Mammary epithelial cell (primary cell): Measurements from ENCODE around the gene MUC6.

ENCODE experiments used
- EZH2 ChIP-seq: IDR thresholded peaks from 2 replicates; pipeline ENCODE4 v1.6.1; 2012; ENCODE audit warnings: low read length, inconsistent platforms, borderline replicate concordance
- TF ChIP-seq, protein P1 (sequence below), 2 donors: IDR thresholded peaks in 1 of 2; conservative IDR thresholded peaks in 1 of 2; 2 replicates each; pipeline ENCODE4 v1.5.1; 2011 to 2012; ENCODE audit warnings: inconsistent platforms in 2 of 2, low read length in 2 of 2, mild to moderate bottlenecking in 2 of 2, control low read depth in 1 of 2, low read depth in 1 of 2; ENCODE audit not compliant: insufficient read depth in 1 of 2; ENCODE audit errors: extremely low read depth in 1 of 2

DNA sequence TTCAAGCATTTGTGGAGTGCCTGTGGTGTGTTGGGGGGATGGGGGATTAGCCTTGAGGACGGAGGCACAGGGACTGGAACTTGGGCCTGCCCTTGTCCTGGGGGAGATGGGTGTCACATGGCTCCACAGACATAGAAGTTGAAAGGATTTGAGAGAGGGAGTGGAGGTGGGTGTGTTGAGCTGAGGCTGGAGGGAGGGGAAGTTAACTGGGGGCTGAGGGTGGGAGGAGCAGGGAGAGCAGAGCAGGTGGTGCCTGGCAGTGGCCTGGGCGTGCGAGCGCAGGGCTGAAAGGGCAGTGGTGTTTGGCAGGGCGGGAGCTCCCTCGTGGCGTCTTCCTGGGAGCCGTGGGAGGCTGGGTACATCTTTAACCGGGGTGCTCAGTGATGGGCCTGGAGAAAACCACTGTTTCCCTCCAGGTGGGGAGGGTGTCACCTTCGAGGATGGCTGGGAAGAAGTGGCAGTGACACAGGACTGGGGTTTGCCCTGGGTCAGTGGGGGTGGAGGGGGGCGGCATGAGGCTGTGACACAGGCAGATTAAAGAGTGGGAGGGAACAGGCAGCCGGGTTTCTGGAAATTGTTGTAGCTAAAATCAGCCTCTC is 65.3 kb downstream of the MUC6 start:
- TF ChIP-seq, protein P1, sequence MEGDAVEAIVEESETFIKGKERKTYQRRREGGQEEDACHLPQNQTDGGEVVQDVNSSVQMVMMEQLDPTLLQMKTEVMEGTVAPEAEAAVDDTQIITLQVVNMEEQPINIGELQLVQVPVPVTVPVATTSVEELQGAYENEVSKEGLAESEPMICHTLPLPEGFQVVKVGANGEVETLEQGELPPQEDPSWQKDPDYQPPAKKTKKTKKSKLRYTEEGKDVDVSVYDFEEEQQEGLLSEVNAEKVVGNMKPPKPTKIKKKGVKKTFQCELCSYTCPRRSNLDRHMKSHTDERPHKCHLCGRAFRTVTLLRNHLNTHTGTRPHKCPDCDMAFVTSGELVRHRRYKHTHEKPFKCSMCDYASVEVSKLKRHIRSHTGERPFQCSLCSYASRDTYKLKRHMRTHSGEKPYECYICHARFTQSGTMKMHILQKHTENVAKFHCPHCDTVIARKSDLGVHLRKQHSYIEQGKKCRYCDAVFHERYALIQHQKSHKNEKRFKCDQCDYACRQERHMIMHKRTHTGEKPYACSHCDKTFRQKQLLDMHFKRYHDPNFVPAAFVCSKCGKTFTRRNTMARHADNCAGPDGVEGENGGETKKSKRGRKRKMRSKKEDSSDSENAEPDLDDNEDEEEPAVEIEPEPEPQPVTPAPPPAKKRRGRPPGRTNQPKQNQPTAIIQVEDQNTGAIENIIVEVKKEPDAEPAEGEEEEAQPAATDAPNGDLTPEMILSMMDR (conservative IDR thresholded peaks at IDR 0.05 in 1 of 2, IDR thresholded peaks at IDR 0.05 in 1 of 2; ENCODE audit: extremely low read depth in 1 of 2, insufficient read depth in 1 of 2, low read depth in 1 of 2, low read length in 2 of 2): no peak
- no peak for TF ChIP-seq EZH2
